Mesendoderm (in vitro differentiated cells): ENCODE measurements around the gene FAHD2A.

Experiments
- DNase-seq: peaks from one replicate; pipeline ENCODE4 v3.0.0; 2013
- H2AK5ac ChIP-seq: 2 replicates; pipeline ENCODE4 v1.6.1; 2013; ENCODE audit warnings: low read length, inconsistent platforms
- H2BK120ac ChIP-seq: 2 replicates; pipeline ENCODE4 v1.6.1; 2013; ENCODE audit warnings: low read depth, mild to moderate bottlenecking, low read length, moderate library complexity, mixed read lengths
- H2BK15ac ChIP-seq: replicated peaks from 2 replicates; pipeline ENCODE4 v1.6.1; 2013; ENCODE audit warnings: low read depth, mild to moderate bottlenecking, moderate library complexity
- H2BK5ac ChIP-seq: 2 replicates; pipeline ENCODE4 v1.6.1; 2013; ENCODE audit warnings: low read length, inconsistent platforms
- H3K18ac ChIP-seq: 2 replicates; pipeline ENCODE4 v1.6.1; 2013; ENCODE audit warnings: mild to moderate bottlenecking, low read length, mixed read lengths
- H3K23ac ChIP-seq: one replicate; pipeline ENCODE4 v1.6.1; 2013; ENCODE audit warnings: low read length
- H3K27ac ChIP-seq: 2 replicates; pipeline ENCODE4 v1.5.1; 2013; ENCODE audit warnings: low read depth, mild to moderate bottlenecking, inconsistent platforms, low read length, moderate library complexity
- H3K27me3 ChIP-seq: 2 replicates; pipeline ENCODE4 v1.6.1; 2013; ENCODE audit warnings: low read length, control low read depth, mild to moderate bottlenecking, inconsistent platforms; ENCODE audit not compliant: insufficient read depth, poor library complexity
- H3K36me3 ChIP-seq: 2 replicates; pipeline ENCODE4 v1.6.1; 2013; ENCODE audit warnings: low read length, inconsistent platforms; ENCODE audit not compliant: control insufficient read depth, insufficient read depth
- H3K4ac ChIP-seq: one replicate; pipeline ENCODE4 v1.6.1; 2013; ENCODE audit warnings: low read depth, mild to moderate bottlenecking, low read length, moderate library complexity
- H3K4me1 ChIP-seq: 2 replicates; pipeline ENCODE4 v1.6.1; 2013; ENCODE audit warnings: low read depth, low read length, inconsistent platforms; ENCODE audit not compliant: control insufficient read depth
- H3K4me2 ChIP-seq: 2 replicates; pipeline ENCODE4 v1.6.1; 2013; ENCODE audit warnings: low read length
- H3K4me3 ChIP-seq: 2 replicates; pipeline ENCODE4 v1.5.1; 2013; ENCODE audit warnings: mild to moderate bottlenecking, low read length
- H3K56ac ChIP-seq: one replicate; pipeline ENCODE4 v1.6.1; 2013; ENCODE audit warnings: low read length
- H3K79me1 ChIP-seq: 2 replicates; pipeline ENCODE4 v1.6.1; 2013; ENCODE audit warnings: low read length, inconsistent platforms
- H3K79me2 ChIP-seq: 2 replicates; pipeline ENCODE4 v1.6.1; 2013; ENCODE audit warnings: mild to moderate bottlenecking, low read length; ENCODE audit not compliant: control insufficient read depth, insufficient read depth
- H3K9ac ChIP-seq: 2 replicates; pipeline ENCODE4 v1.6.1; 2013; ENCODE audit warnings: low read length, inconsistent platforms
- H4K5ac ChIP-seq: one replicate; pipeline ENCODE4 v1.6.1; 2013; ENCODE audit warnings: low read length
- H4K8ac ChIP-seq: one replicate; pipeline ENCODE4 v1.6.1; 2013; ENCODE audit warnings: low read depth, mild to moderate bottlenecking, control low read depth, low read length, moderate library complexity
- WGBS: extraction: QIAGEN DNeasy Blood & Tissue Kit; methylation state at CpG from one replicate; pipeline ENCODE4 v1.1.7; 2013; ENCODE audit warnings: low lambda C conversion rate, missing lambda C conversion rate; ENCODE audit not compliant: insufficient coverage; ENCODE audit errors: extremely low coverage; 5-methylcytosine and 5-hydroxymethylcytosine counted together

The FAHD2A gene

DNA sequence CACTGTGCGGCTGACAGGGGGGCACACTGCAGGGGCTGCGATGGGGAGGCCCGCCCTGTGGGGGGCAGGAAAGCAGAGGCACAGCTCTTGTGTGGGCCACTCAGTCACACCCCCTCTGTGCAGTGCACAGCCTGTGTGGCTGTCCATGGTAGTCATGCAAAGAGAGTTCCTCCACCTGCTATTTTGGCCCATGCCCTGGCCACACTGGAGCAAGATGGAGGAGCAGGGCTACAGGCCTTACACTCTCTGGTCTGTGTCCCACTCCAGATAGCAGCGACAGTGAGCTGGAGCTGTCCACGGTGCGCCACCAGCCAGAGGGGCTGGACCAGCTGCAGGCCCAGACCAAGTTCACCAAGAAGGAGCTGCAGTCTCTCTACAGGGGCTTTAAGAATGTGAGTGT is 28.5 kb upstream of the FAHD2A start:
- H2BK120ac ChIP-seq = no peak overlapping the region
- H4K5ac ChIP-seq = no peak overlapping the region
- no peak overlapping the region for H3K4ac ChIP-seq
- H3K56ac ChIP-seq = no peak overlapping the region
- no peak overlapping the region for H2AK5ac ChIP-seq
- no peaks in the 10 kb centered on the region for H3K4me1 ChIP-seq
- no peak overlapping the region for H3K23ac ChIP-seq
- H3K27me3 ChIP-seq = no peaks in the 10 kb centered on the region
- H2BK15ac ChIP-seq = no peak overlapping the region
- no peak overlapping the region for H3K4me2 ChIP-seq
- no peaks in the 10 kb centered on the region for H3K79me2 ChIP-seq
- no peak overlapping the region for H3K27ac ChIP-seq
- no peak overlapping the region for H2BK5ac ChIP-seq
- H3K18ac ChIP-seq = no peak overlapping the region
- no peak for DNase-seq
- no peak overlapping the region for H3K9ac ChIP-seq
- H3K36me3 ChIP-seq = no peaks in the 10 kb centered on the region
- no peak overlapping the region for H4K8ac ChIP-seq
- H3K79me1 ChIP-seq = no peaks in the 10 kb centered on the region
- WGBS = no CpG with 5 or more reads among the region's 6 CpGs
- H3K4me3 ChIP-seq = no peak overlapping the region

DNA sequence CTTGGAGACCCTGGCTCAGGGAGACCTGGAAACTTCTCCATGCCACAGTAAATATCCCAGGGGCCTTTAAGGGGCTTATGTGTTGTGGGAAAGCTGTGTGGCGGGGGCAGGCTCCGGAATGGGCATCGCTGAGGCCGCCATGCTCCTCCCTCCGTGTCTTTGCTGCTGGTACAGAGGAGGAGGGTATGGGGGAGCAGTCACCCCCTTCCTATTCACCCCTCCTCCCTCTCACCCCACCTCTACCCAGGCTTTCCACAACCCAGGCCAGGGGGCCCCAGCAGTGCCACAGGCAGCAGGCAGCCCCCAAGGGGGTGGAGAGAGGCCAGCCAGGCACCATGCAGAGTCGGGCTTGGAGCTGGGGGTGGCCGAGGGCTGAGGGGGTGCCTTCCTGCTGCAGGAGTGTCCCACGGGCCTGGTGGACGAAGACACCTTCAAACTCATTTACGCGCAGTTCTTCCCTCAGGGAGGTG is 28.0 kb upstream of the FAHD2A start:
- no peak for DNase-seq
- H3K27me3 ChIP-seq = no peaks in the 10 kb centered on the region

DNA sequence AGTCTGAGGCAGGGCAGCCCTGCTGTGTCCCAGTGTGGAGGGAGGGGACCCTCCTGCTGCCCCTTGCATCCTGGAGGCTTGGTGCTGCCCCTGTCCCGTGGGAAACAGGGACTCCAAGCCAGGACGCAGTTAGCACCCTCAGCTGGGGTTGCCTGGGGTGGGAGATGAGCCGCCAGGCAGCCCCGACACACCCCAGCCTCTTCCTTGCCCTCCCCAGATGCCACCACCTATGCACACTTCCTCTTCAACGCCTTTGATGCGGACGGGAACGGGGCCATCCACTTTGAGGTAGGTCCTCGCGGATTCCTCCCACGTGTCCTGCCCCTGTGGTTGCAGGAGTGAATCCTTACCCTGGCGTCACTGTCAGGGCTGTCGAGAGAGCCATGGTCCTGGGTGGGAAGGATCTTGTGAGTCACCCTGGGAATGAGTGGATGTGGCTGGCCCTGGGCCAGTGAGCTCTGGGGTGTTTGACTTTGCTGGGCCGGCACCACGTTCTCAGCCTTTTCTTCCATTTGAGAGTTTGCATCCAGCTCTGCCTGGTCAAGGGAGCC is 27.5 kb upstream of the FAHD2A start:
- H3K4me3 ChIP-seq = no peak overlapping the region
- WGBS = no CpG with 5 or more reads among the region's 15 CpGs

More for the DNA sequence above, 28.0 kb upstream of the FAHD2A start:
- Histone ChIP-seq H3K9ac (no peak overlapping the region), H2BK120ac (no peak overlapping the region), H3K18ac (no peak overlapping the region), H3K79me1 (no peaks in the 10 kb centered on the region), H4K5ac (no peak overlapping the region), H3K4me2 (no peak overlapping the region), H3K4me3 (no peak overlapping the region), H2BK5ac (no peak overlapping the region), H3K79me2 (no peaks in the 10 kb centered on the region), H2AK5ac (no peak overlapping the region), H3K4me1 (no peaks in the 10 kb centered on the region), H2BK15ac (no peak overlapping the region), H3K36me3 (no peaks in the 10 kb centered on the region), H3K27ac (no peak overlapping the region), H3K23ac (no peak overlapping the region), H3K56ac (no peak overlapping the region), H4K8ac (no peak overlapping the region), H3K4ac (no peak overlapping the region)
- no CpG with 5 or more reads among the region's 11 CpGs for WGBS

DNA sequence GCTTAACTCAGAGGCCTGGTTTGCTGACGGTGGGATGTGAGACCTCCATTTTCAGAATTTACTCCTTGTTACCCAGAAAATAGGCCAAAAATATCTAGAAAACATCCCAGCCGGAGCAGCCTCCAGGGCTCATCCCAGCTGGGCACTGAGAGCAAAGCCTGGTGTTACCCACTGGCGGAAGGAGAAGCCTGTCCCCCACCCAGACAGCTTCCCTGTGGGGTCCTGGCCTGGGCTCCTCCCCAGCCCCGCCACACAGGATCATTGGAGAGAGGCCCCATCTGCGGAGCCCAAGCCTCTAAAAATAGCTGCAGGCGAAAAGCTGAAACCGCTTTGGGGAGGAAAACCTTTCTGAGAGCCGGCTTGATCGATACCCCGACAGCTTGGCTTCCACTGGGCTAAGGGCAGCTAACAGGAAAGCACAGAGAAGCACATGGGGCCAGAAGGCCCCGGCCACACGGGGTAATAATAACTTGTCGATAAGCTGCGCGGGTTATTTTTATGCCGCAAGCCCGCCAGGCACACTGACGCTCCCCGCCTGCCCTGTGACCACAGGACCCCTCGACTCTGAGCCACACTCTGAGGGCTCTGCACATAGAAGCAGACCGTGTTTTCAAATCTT is 26.9 kb upstream of the FAHD2A start:
- Histone ChIP-seq H3K23ac (no peak overlapping the region), H4K5ac (no peak overlapping the region), H4K8ac (no peak overlapping the region), H3K4me3 (no peak overlapping the region), H3K36me3 (no peaks in the 10 kb centered on the region), H2BK5ac (no peak overlapping the region), H3K27me3 (no peaks in the 10 kb centered on the region), H3K18ac (no peak overlapping the region), H3K27ac (no peak overlapping the region), H2BK15ac (no peak overlapping the region), H3K79me1 (no peaks in the 10 kb centered on the region), H3K9ac (no peak overlapping the region), H2BK120ac (no peak overlapping the region), H3K56ac (no peak overlapping the region), H3K4me2 (no peak overlapping the region), H3K79me2 (no peaks in the 10 kb centered on the region), H2AK5ac (no peak overlapping the region), H3K4me1 (no peaks in the 10 kb centered on the region), H3K4ac (no peak overlapping the region)
- WGBS = no CpG with 5 or more reads among the region's 21 CpGs
- no peak for DNase-seq

More for the DNA sequence above, 27.5 kb upstream of the FAHD2A start:
- Histone ChIP-seq H3K27me3 (no peaks in the 10 kb centered on the region), H3K36me3 (no peaks in the 10 kb centered on the region), H2BK120ac (no peak overlapping the region), H3K79me1 (no peaks in the 10 kb centered on the region), H3K4me2 (no peak overlapping the region), H2AK5ac (no peak overlapping the region), H3K56ac (no peak overlapping the region), H4K8ac (no peak overlapping the region), H3K4ac (no peak overlapping the region), H3K79me2 (no peaks in the 10 kb centered on the region), H3K9ac (no peak overlapping the region), H4K5ac (no peak overlapping the region), H3K4me1 (no peaks in the 10 kb centered on the region), H3K23ac (no peak overlapping the region), H2BK15ac (no peak overlapping the region), H2BK5ac (no peak overlapping the region), H3K27ac (no peak overlapping the region), H3K18ac (no peak overlapping the region)
- DNase-seq = no peak

DNA sequence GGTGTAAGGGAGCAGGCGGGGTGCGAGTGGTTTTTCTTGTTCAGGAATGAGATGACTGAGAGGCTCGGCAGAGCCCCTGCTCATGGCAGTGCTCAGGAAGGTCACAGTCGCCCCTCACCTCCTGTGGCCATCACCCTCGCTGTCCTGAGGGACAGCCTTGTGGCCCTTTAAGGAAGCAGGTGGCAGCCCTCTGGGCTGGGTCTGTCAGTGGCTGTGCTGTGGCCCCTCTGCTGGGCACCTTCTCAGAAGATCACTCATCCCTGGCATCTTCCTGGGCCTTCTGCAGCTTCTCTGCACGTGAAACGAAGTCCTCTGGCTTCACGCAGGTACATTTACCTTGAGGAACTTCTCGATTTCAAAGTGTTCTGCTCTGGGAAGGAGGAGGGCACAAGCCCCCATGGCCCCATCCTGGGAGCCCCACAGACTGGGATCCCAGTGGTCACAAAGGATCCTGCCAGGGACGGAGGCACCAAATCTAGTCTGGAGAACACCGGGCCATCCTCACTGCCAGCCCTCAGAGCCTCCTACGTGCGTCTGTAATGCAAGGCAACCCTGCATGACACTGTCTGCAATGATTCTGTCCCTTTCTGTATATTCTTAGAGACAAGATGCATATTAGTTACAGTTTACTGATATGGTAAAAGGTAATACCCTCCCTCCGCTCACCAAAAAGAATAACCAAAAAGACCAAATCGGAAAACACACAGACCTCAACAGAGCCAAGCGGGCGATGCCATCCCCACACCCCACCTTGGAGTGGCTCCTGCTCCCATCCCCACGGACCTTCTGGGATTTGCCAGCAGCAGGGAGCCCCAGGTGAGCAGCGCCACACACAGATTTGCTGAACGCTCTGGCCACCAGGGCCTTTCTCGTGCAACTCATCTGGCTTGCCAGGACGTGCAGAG is 25.9 kb upstream of the FAHD2A start:
- Histone ChIP-seq H2AK5ac (no peak overlapping the region), H3K4ac (no peak overlapping the region), H3K27ac (no peak overlapping the region), H3K4me3 (no peak overlapping the region), H3K79me1 (no peaks in the 10 kb centered on the region), H4K5ac (no peak overlapping the region), H3K27me3 (no peaks in the 10 kb centered on the region), H3K56ac (no peak overlapping the region), H3K4me1 (no peaks in the 10 kb centered on the region), H2BK15ac (no peak overlapping the region), H3K18ac (no peak overlapping the region), H2BK120ac (no peak overlapping the region), H3K36me3 (no peaks in the 10 kb centered on the region), H4K8ac (no peak overlapping the region), H3K79me2 (no peaks in the 10 kb centered on the region), H2BK5ac (no peak overlapping the region), H3K4me2 (no peak overlapping the region), H3K23ac (no peak overlapping the region), H3K9ac (no peak overlapping the region)
- WGBS = no CpG with 5 or more reads among the region's 22 CpGs
- no peak for DNase-seq
